HK-2 (cell line): Measurements from ENCODE around the gene CCDC150.
A peak's percentile ranks its signal among the peaks of the same experiment; 100 is the strongest.
"Not testable (repeated sequence)": the region's sequence is repeated elsewhere in the genome, so short reads cannot be mapped to it uniquely, and the experiment has no call there.

Experiments
- DNase-seq: peaks from one replicate; pipeline ENCODE4 v3.0.0-alpha.2; 2018; ENCODE audit not compliant: unreplicated experiment

The CCDC150 gene

GRCh38 chr2:196635156-196635555, 4.4 kb upstream of the CCDC150 start:
- no peak for DNase-seq

GRCh38 chr2:196638765-196639164, 750 bp upstream of the CCDC150 start:
- DNase-seq: no peak

GRCh38 chr2:196640031-196640548, 575 bp downstream of the CCDC150 start:
- no peak for DNase-seq

GRCh38 chr2:196649202-196649601, 9.7 kb downstream of the CCDC150 start:
- no peak for DNase-seq

GRCh38 chr2:196651387-196652094, 12.0 kb downstream of the CCDC150 start:
- no peak for DNase-seq

GRCh38 chr2:196652869-196653268, 13.4 kb downstream of the CCDC150 start:
- DNase-seq: no peak

DNA sequence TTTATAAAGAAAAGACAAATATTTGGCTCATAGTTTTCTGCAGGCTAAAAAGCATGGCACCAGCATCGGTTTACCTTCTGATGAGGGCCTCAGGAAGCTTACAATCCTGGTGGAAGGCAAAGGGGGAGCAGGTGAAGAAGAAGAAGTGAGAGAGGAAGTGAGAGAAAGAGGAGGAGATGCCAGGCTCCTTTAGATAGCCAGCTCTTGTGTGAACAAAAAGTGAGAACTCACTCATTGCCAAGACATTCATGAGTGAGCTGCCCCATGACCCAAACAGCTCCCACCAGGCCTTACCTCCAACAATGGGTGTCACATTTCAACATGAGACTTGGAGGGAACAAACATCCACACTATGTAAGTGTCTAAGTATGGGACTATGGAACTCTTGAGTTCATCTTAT, 14.3 kb downstream of the CCDC150 start:
- no peak for DNase-seq

- no peak for DNase-seq
Measured at GRCh38 chr2:196655761-196656160, 16.2 kb downstream of the CCDC150 start.

- no peak for DNase-seq
Measured at GRCh38 chr2:196657333-196657732, 17.8 kb downstream of the CCDC150 start.

GRCh38 chr2:196659844-196660243, 20.3 kb downstream of the CCDC150 start:
- no peak for DNase-seq

GRCh38 chr2:196660244-196660643, 20.7 kb downstream of the CCDC150 start:
- no peak for DNase-seq

GRCh38 chr2:196670342-196670741, 30.8 kb downstream of the CCDC150 start:
- DNase-seq: no peak

- DNase-seq: no peak
Measured at GRCh38 chr2:196675963-196676362, 36.4 kb downstream of the CCDC150 start.

DNA sequence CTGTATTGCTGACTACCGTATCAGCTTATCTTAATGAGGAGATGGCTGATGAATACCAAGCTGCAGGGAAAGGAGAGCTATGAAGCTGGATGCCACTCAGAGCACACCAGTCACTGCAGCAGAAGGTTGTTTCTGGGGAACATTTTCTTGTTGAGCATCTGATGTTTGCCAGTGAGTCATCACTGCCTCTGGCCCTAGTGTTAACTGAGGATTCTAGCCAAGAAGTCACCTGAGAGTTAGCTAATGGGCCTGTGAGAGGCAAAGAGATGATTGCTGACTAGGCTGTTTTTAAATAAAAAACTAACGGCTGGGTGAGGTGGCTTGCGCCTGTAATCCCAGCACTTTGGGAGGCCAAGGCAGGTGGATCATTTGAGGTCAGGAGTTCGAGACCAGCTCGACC, 37.9 kb downstream of the CCDC150 start:
- peak; percentile 20 for DNase-seq

DNA sequence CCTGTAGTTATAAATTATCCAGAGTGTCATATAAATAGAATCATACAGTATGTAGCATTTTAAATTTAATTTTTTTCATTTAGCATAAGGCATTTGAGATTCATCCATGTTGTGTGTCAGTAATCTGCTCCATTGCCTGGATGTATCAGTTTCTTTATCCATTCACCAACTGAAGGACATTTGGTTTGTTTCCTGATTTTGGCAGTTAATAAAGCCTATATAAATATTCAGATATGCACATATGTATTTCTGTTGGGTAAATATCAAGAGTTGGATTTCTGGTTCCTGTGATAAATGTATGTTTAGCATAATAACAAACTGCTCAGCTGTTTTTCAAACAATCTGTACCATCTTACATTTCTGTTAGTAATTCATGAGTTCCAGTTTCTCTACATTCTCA, 39.9 kb downstream of the CCDC150 start:
- DNase-seq: no peak

DNA sequence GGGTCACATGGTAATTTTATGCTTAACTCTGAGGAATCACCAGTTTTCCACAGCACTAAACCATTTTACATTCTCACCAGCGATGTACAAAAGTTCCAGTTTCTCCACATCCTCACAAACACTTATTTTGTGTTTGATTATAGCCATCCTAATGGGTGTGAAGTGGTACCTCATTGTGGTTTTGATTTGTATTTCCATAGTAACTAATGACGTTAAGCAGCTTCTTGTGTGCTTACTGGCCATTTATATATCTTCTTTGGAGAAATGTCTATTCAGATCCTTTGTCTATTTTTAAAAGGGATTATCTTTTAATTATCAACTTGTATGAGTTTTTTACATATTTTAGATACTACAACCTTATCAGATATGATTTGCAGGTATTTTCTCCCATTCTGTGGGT, 42.0 kb downstream of the CCDC150 start:
- no peak for DNase-seq

DNA sequence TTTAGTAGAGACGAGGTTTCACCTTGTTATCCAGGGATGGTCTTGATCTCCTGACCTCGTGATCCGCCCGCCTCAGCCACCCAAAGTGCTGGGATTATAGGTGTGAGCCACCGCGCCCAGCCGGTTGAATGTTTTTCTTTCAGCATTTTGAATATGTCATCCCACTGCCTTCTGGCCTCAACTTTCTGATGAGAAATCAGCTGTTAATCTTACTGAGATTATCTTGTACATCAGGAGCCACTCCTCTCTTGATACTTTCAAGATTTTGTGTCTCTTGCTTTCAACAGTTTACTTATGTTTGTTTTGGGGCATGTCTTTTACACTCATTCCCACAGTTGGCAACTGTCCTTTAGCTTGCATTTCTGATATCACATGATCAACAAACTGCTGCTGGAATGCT, 46.3 kb downstream of the CCDC150 start:
- no peak for DNase-seq

DNA sequence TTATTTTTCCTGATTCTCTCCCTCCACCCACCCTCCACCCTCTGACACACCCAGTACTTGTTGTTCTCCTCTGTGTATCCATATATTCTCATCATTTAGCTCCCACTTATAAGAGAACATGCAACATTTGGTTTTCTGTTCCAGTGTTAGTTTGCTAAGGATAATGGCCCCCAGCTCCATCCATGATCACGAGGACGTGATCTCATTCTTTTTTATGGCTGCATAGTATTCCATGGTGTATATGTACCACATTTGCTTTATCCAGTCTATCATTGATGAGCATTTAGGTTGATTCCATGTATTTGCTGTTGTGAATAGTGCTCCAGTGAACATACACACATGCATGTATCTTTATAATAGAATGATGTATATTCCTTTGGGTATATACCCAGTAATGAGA, 47.2 kb downstream of the CCDC150 start:
- not testable (repeated sequence) for DNase-seq

DNA sequence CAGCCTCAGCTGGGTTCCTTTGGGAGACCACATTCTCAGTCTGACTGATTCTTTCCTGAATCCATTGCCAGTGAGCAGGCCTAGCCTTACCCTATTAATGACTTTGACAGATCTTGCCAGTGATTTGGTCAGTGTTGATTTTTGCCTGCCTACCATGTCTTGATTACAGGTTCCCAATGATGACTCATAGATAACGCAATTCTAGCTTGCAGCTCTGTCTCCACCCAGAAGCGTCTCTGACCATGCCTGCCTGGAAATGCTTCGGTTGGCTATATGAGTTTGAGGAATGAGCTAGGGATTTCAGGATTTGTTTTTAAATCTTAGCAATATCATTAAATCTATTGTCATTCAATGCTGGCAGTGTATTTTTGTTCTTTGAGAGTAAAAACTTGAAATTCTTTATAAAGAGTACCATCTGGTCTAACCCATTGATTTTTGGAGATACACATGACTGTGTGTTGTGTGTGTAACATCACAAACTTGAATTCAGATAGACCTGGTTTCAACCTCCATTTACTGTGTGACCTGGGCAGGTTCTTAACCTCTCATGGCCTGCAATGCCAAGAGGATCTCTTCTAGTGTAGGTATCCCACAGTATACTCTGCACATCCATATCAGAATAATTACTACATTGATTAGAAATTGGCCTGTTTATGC, 57.0 kb downstream of the CCDC150 start:
- DNase-seq: no peak

- DNase-seq: no peak
Measured at GRCh38 chr2:196697825-196698224, 58.3 kb downstream of the CCDC150 start.

DNA sequence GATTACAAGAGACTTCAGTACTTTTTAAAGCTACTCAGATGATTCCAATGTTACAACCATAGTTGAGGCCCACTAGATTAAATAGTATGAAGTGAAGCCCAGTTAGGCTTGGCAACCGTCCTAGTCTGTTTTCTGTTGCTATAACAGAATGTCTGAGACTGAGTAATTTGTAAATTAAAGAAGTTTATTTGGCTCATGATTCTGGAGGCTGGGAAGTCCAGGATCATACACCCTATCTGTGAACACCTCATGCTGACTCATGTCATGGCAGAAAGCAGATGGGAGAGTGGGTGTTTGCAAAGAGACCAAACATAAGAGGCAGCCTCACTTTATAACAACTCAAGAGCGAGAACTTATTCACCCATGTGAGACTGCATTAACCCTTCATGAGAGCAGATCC, 63.1 kb downstream of the CCDC150 start:
- no peak for DNase-seq

DNA sequence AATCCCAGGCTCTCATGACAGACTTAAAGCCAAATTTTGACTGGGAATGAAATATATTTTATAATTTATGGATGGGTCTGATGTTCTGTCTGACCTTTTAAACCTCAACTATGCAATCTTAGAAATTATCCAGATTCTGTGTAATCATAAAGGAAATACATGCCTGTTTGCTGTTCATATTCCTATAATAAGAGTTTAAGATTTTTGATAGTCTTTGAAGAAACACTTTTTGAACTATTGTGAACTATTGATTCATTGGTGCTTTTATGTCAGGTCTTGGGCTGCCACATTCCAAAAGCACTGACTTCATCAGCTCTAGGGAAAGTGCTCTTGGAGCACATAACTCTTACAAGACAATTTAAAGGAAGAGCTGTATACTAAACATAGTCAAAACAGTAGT, 64.2 kb downstream of the CCDC150 start:
- DNase-seq: no peak

DNA sequence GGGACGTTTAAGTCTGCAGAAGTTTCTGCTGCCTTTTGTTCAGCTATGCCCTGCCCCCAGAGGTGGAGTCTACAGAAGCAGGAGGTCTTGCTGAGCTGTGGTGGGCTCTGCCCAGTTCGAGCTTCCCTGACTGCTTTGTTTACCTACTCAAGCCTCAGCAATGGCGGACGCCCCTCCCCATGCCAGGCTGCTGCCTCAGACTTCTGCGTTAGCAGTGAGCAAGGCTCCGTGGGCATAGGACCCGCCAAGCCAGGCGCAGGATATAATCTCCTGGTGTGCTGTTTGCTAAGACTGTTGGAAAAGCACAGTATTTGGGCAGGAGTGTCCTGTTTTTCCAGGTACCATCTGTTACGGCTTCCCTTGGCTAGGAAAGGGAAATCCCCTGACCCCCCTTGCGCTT, 70.5 kb downstream of the CCDC150 start:
- DNase-seq: not testable (repeated sequence)
